OCI-LY1 (cell line): ENCODE measurements around the gene MAD2L1BP.

Source experiments
- EZH2 ChIP-seq: fragments of 200-600 bp; sonication (generic), shearing (Covaris generic); IDR thresholded peaks from 2 replicates; pipeline ENCODE4 v1.8.0; 2017; ENCODE audit warnings: borderline replicate concordance, mixed run types, mild to moderate bottlenecking, antibody characterized with exemption, low read length, moderate library complexity, mixed read lengths
- TF ChIP-seq, protein P1 (sequence below): fragments of 200-600 bp; sonication (generic), shearing (Covaris generic); IDR thresholded peaks from 2 replicates; pipeline ENCODE4 v1.5.1; 2017; ENCODE audit warnings: mild to moderate bottlenecking, antibody characterized with exemption, low read length, moderate library complexity, mixed read lengths

DNA sequence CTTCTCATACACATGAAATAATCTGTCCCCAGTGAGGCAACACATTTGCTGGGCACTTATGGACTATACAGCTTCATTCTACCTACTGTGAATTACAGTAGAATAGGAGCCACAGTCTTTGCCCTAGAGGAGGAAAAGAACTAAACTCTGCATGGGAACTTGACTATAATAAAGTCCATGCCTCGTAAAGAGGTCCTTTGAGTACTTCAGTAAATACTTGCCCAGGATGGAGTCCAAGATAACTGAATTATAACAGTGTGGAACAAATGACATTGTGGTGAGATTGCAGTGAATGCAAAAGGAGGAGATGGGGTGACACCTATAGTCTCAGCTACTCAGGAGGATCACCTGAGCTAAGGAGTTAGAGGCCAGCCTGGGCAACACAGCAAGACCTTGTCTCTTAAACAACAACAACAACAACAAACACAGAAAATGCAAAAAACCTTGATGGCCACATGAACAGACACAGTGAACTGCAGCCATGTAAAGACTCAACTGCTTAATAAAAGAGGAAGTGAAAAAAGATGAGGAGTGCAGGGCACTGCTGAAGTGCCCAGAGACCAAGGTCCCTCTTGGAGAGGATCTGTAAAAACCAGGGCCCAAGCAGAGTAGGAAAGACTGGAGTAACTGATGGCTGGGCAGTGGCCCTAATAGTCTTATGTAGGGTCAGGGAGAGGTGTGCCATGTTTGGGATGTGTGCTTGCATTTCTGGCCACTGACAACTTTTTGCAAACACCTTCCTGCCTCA is 48.2 kb downstream of the MAD2L1BP start:
- TF ChIP-seq, protein P1, sequence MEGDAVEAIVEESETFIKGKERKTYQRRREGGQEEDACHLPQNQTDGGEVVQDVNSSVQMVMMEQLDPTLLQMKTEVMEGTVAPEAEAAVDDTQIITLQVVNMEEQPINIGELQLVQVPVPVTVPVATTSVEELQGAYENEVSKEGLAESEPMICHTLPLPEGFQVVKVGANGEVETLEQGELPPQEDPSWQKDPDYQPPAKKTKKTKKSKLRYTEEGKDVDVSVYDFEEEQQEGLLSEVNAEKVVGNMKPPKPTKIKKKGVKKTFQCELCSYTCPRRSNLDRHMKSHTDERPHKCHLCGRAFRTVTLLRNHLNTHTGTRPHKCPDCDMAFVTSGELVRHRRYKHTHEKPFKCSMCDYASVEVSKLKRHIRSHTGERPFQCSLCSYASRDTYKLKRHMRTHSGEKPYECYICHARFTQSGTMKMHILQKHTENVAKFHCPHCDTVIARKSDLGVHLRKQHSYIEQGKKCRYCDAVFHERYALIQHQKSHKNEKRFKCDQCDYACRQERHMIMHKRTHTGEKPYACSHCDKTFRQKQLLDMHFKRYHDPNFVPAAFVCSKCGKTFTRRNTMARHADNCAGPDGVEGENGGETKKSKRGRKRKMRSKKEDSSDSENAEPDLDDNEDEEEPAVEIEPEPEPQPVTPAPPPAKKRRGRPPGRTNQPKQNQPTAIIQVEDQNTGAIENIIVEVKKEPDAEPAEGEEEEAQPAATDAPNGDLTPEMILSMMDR = no peak
- no peak for TF ChIP-seq EZH2
